ENCODE measurements around the gene HDGFL2. TPM values are rescaled to one million over a fixed set of nuclear protein-coding genes. Genes with fewer than 3 reads are reported as not detected.
A peak's percentile ranks its signal among the peaks of the same experiment; 100 is the strongest.
"Not testable (repeated sequence)": the region's sequence is repeated elsewhere in the genome, so short reads cannot be mapped to it uniquely, and the experiment has no call there.

The HDGFL2 gene
- total and polyA plus RNA-seq, 12 donors: 22.0 to 74.7 (median 35.7) TPM

- TF ChIP-seq POLR2A (IDR thresholded peaks at IDR 0.05): no peak
- no peak for TF ChIP-seq CTCF (IDR thresholded peaks at IDR 0.05)
- 82 to 93% (median 91%) methylated on average over 6 to 13 of the region's 13 CpGs for WGBS, 4 donors
- Histone ChIP-seq H3K36me3 (replicated peaks in 1 of 2) (no peaks in the 10 kb centered on the region), H3K9me3 (replicated peaks in 1 of 3) (peaks cover 0 to 4% (median 0%) of the 10 kb centered on the region in 3 donors), H3K4me3 (no peak overlapping the region), H3K27me3 (no peaks in the 10 kb centered on the region), H3K27ac (no peak overlapping the region), H3K4me1 (replicated peaks in 1 of 2) (peaks cover 11 to 30% of the 10 kb centered on the region in 2 donors)
- DNase-seq: peak in 1 of 7 donors; percentile 10
- intact Hi-C loops (cut with DNase I): no loop called here
These were observed 66.5 kb downstream of the HDGFL2 start for GRCh38 chr19:4538601-4538954.

- Histone ChIP-seq H3K27me3 (no peaks in the 10 kb centered on the region), H3K27ac (peak overlapping the region in 2 of 5 donors; percentile 31 to 75), H3K4me1 (replicated peaks in 1 of 2) (peaks cover 11 to 30% of the 10 kb centered on the region in 2 donors), H3K9me3 (replicated peaks in 1 of 3) (peaks cover 0 to 4% (median 0%) of the 10 kb centered on the region in 3 donors), H3K4me3 (no peak overlapping the region), H3K36me3 (replicated peaks in 1 of 2) (no peaks in the 10 kb centered on the region)
- TF ChIP-seq POLR2A (IDR thresholded peaks at IDR 0.05): no peak
- no peak for TF ChIP-seq CTCF (IDR thresholded peaks at IDR 0.05)
- intact Hi-C loops (cut with DNase I): no loop called here
- 75 to 100% (median 82%) methylated on average over 1 to 3 of the region's 3 CpGs for WGBS, 4 donors
- no peak for DNase-seq
These were observed 67.1 kb downstream of the HDGFL2 start for GRCh38 chr19:4539169-4539692.

- H3K4me3 ChIP-seq: no peak within 1 kb of the TSS
- 44 to 58% (median 49%) methylated on average over 6 to 14 of the region's 14 CpGs for WGBS, 4 donors
- H3K36me3 ChIP-seq (replicated peaks in 1 of 2): no peaks in the 10 kb centered on the region
- peaks cover 0 to 4% (median 0%) of the 10 kb centered on the region in 3 donors for H3K9me3 ChIP-seq (replicated peaks in 1 of 3)
- H3K27me3 ChIP-seq: no peaks in the 10 kb centered on the region
- TF ChIP-seq CTCF (IDR thresholded peaks at IDR 0.05): no peak
- no peak for TF ChIP-seq POLR2A (IDR thresholded peaks at IDR 0.05)
- peak within 1 kb of the TSS in 2 of 5 donors; percentile 31 to 75 for H3K27ac ChIP-seq
- intact Hi-C loops (cut with DNase I): no loop called here
- DNase-seq: peak in 5 of 7 donors; percentile 62 to 94 (median 74)
- peaks cover 8 to 28% of the 10 kb centered on the region in 2 donors for H3K4me1 ChIP-seq (replicated peaks in 1 of 2)
These were observed 67.8 kb downstream of the HDGFL2 start, which contains the start of gene LRG1 for GRCh38 chr19:4539693-4540581. TSS of gene LRG1 (minus strand) at chr19:4540036. CDS start at chr19:4540013, 23 bp downstream.

- Histone ChIP-seq H3K27me3 (no peaks in the 10 kb centered on the region), H3K9me3 (replicated peaks in 1 of 3) (peaks cover 0 to 4% (median 0%) of the 10 kb centered on the region in 3 donors), H3K4me1 (replicated peaks in 1 of 2) (peaks cover 0 to 19% of the 10 kb centered on the region in 2 donors), H3K36me3 (replicated peaks in 1 of 2) (no peaks in the 10 kb centered on the region), H3K27ac (peak overlapping the region in 1 of 5 donors; percentile 2), H3K4me3 (no peak overlapping the region)
- intact Hi-C loops (cut with DNase I): no loop called here
- TF ChIP-seq CTCF (IDR thresholded peaks at IDR 0.05) (no peak), POLR2A (IDR thresholded peaks at IDR 0.05) (no peak)
- 40 to 65% (median 52%) methylated on average over 12 of the region's 12 CpGs for WGBS, 4 donors
- peak in 1 of 7 donors; percentile 12 for DNase-seq
These were observed 69.2 kb downstream of the HDGFL2 start for GRCh38 chr19:4541114-4541805.

- 77 to 88% (median 85%) methylated on average over 12 of the region's 12 CpGs for WGBS, 4 donors
- H3K27me3 ChIP-seq; H3K27ac ChIP-seq; H3K4me3 ChIP-seq; intact Hi-C loops (cut with DNase I); H3K36me3 ChIP-seq (replicated peaks in 1 of 2); H3K9me3 ChIP-seq (replicated peaks in 1 of 3): not testable (repeated sequence)
- peaks cover 0 to 19% of the 10 kb centered on the region in 2 donors for H3K4me1 ChIP-seq (replicated peaks in 1 of 2)
- DNase-seq: peak in 1 of 7 donors; percentile 4
These were observed 69.7 kb downstream of the HDGFL2 start for GRCh38 chr19:4541806-4542145.

Measured in adrenal gland (tissue), 12 donors.